ENCODE measurements around the gene CAPZB. TPM values are rescaled to one million over a fixed set of nuclear protein-coding genes. Genes with fewer than 3 reads are reported as not detected.

The CAPZB gene
- total and polyA plus RNA-seq, 7 donors = 179 to 284 (median 224) TPM

DNA sequence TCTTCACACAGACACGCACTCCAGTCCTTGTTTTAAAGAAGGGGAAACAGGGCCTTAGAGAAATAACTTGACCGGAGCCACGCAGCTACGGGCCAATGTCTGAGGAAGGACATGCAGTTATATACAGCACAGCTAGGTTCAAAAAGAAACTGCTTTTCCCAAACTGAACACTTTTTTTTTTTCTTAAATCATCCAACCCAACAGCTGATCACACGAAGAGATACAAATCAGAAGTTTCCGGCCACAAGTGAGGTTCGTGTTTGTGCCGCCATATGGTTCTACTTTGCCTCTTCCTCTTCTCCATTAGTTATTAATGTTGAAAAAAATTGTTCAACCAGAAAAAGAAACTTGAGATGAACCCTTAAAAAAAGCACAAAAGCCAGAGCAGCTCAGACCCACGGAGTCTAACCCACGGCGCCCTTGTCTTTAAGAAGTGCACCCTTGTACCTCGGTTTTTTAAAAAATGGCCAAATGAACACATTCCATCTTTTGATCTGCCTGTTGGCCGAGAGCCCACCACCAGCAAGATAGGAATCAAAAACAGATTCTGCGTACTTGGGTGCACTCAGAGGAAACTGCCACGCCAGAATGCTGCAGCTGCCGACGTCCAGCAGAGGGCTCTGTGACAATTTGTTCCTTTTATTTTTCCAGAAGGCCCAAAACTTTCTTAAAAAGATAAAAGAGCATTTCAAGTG is 94.3 kb downstream of the CAPZB start:
- peaks cover 37% of the 10 kb centered on the region for H3K4me1 ChIP-seq
- peak in 3 of 4 donors; percentile 33 to 68 (median 37) for ATAC-seq
- peak; percentile 58 to 75 for DNase-seq
- no peaks in the 10 kb centered on the region for H3K27me3 ChIP-seq (ENCODE audit: insufficient read depth in 3 of 3, low read length in 2 of 3)
- intact Hi-C loops (cut with DNase I) = loop anchor here in 1 of 2 donors (5.0 kb wide), 1 partner anchor 86 kb away; no protein-coding TSS in a partner anchor
- H3K27ac ChIP-seq = peak overlapping the region; percentile 52
- H3K4me3 ChIP-seq = no peak overlapping the region
- no peaks in the 10 kb centered on the region for H3K9me3 ChIP-seq
- H3K36me3 ChIP-seq (ENCODE audit: insufficient read depth in 1 of 2, low read depth in 1 of 2) = peaks cover 0 to 3% of the 10 kb centered on the region in 2 donors
- TF ChIP-seq, protein P1, sequence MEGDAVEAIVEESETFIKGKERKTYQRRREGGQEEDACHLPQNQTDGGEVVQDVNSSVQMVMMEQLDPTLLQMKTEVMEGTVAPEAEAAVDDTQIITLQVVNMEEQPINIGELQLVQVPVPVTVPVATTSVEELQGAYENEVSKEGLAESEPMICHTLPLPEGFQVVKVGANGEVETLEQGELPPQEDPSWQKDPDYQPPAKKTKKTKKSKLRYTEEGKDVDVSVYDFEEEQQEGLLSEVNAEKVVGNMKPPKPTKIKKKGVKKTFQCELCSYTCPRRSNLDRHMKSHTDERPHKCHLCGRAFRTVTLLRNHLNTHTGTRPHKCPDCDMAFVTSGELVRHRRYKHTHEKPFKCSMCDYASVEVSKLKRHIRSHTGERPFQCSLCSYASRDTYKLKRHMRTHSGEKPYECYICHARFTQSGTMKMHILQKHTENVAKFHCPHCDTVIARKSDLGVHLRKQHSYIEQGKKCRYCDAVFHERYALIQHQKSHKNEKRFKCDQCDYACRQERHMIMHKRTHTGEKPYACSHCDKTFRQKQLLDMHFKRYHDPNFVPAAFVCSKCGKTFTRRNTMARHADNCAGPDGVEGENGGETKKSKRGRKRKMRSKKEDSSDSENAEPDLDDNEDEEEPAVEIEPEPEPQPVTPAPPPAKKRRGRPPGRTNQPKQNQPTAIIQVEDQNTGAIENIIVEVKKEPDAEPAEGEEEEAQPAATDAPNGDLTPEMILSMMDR (IDR thresholded peaks at IDR 0.05) = peak; percentile 67
- 40 to 50% (median 42%) methylated on average over 17 of the region's 17 CpGs for WGBS, 3 donors

GRCh38 chr1:19390166-19390850 is 95.0 kb downstream of the CAPZB start:
- Histone ChIP-seq H3K9me3 (no peaks in the 10 kb centered on the region), H3K4me3 (no peak overlapping the region), H3K4me1 (peaks cover 42% of the 10 kb centered on the region), H3K27me3 (ENCODE audit: insufficient read depth in 3 of 3, low read length in 2 of 3) (no peaks in the 10 kb centered on the region), H3K36me3 (ENCODE audit: insufficient read depth in 1 of 2, low read depth in 1 of 2) (peaks cover 0 to under 1% of the 10 kb centered on the region in 2 donors), H3K27ac (peak overlapping the region; percentile 52)
- no peak for ATAC-seq
- intact Hi-C loops (cut with DNase I) = loop anchor here in 1 of 2 donors (5.0 kb wide), 1 partner anchor 87 kb away; no protein-coding TSS in a partner anchor
- 81 to 86% (median 82%) methylated on average over 19 of the region's 19 CpGs for WGBS, 3 donors
- no peak for DNase-seq
- TF ChIP-seq, protein P1 (IDR thresholded peaks at IDR 0.05) = no peak

DNA sequence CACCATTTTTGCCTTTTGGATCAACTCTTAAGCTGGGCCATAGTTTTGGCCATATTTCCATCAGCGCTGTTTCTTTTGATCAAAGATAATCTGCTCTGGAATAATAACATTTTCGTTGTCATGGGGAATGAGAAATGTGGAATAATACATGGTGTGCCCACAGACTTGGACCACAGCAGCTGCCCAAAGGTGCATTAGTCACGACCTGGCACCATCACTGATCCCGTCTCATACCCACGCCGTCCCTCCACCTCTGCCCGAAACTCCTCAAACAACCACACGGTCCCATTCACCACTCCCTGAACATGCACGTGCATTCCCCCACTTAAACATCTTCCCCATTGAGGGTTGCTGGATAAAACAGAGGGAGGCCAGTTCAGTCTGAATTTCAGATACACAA is 96.4 kb downstream of the CAPZB start:
- ATAC-seq (no peak), DNase-seq (no peak)
- Histone ChIP-seq H3K27ac (no peak overlapping the region), H3K4me1 (peaks cover 47% of the 10 kb centered on the region), H3K9me3 (no peaks in the 10 kb centered on the region), H3K4me3 (no peak overlapping the region), H3K27me3 (ENCODE audit: insufficient read depth in 3 of 3, low read length in 2 of 3) (no peaks in the 10 kb centered on the region), H3K36me3 (ENCODE audit: insufficient read depth in 1 of 2, low read depth in 1 of 2) (peaks cover 0 to 10% of the 10 kb centered on the region in 2 donors)
- TF ChIP-seq, protein P1 (IDR thresholded peaks at IDR 0.05) = no peak
- 74 to 88% (median 75%) methylated on average over 9 of the region's 9 CpGs for WGBS, 3 donors
- intact Hi-C loops (cut with DNase I) = loop anchor here in 1 of 2 donors (10.0 kb wide), 1 partner anchor 266 kb away; no protein-coding TSS in a partner anchor

DNA sequence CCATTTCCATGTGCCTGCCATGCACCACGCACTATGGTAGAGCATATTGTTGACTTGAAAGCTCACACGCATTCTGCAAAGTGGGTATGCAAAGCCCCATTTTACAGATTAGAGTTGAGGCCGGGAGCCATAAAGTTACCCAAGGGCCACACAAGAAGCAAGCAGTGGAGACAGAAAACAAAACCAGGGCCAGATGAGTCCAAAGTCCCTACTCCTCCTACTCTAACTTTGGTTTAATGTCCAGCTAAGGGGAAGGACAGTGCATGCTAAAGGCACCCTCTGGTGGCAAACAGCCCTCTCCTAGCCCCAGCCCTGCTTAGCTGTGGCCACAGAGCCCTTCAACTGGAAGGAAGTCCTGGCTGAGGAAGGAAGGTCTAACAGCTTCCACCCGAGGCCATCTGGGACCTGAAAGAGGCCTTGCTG is 98.3 kb downstream of the CAPZB start:
- ATAC-seq (no peak), DNase-seq (no peak)
- no peak overlapping the region for H3K4me3 ChIP-seq
- H3K36me3 ChIP-seq (ENCODE audit: insufficient read depth in 1 of 2, low read depth in 1 of 2) = peaks cover 0 to 19% of the 10 kb centered on the region in 2 donors
- peaks cover 37% of the 10 kb centered on the region for H3K4me1 ChIP-seq
- H3K27ac ChIP-seq = no peak overlapping the region
- no peaks in the 10 kb centered on the region for H3K9me3 ChIP-seq
- TF ChIP-seq, protein P1 (IDR thresholded peaks at IDR 0.05) = no peak
- WGBS, 3 donors = 86 to 89% (median 88%) methylated on average over 4 of the region's 4 CpGs
- intact Hi-C loops (cut with DNase I) = loop anchor here in 1 of 2 donors (10.0 kb wide), 1 partner anchor 268 kb away; no protein-coding TSS in a partner anchor
- H3K27me3 ChIP-seq (ENCODE audit: insufficient read depth in 3 of 3, low read length in 2 of 3) = no peaks in the 10 kb centered on the region
